Mesenchymal stem cell (in vitro differentiated cells and primary cell): ENCODE results near the gene ZNF57.

Experiments used
- DNase-seq: peaks from one replicate; pipeline ENCODE4 v3.0.0-alpha.2; 2013
- H2AFZ ChIP-seq: one replicate; pipeline ENCODE4 v1.6.1; 2013; ENCODE audit warnings: low read depth, mild to moderate bottlenecking, control low read depth, inconsistent platforms, low read length, moderate library complexity
- H2AK5ac ChIP-seq: 2 replicates; pipeline ENCODE4 v1.6.1; 2013; ENCODE audit warnings: low read length, moderate library complexity, mild to moderate bottlenecking, inconsistent platforms; ENCODE audit not compliant: severe bottlenecking
- H2BK120ac ChIP-seq: one replicate; pipeline ENCODE4 v1.6.1; 2013; ENCODE audit warnings: low read depth, mild to moderate bottlenecking, inconsistent platforms, low read length, moderate library complexity
- H2BK12ac ChIP-seq, 2 experiments: one replicate each; pipeline ENCODE4 v1.6.1; 2013; ENCODE audit warnings: inconsistent platforms in 2 of 2, low read length in 2 of 2, mild to moderate bottlenecking in 2 of 2, moderate library complexity in 2 of 2, control low read depth in 1 of 2
- H2BK15ac ChIP-seq: one replicate; pipeline ENCODE4 v1.6.1; 2013; ENCODE audit warnings: mild to moderate bottlenecking, low read depth, inconsistent platforms; ENCODE audit not compliant: poor library complexity, severe bottlenecking
- H2BK5ac ChIP-seq: 2 replicates; pipeline ENCODE4 v1.6.1; 2013; ENCODE audit warnings: low read depth, mild to moderate bottlenecking, low read length, control low read depth, inconsistent platforms; ENCODE audit not compliant: poor library complexity, severe bottlenecking
- H3K14ac ChIP-seq, 2 experiments: one replicate each; pipeline ENCODE4 v1.6.1; 2013; ENCODE audit warnings: inconsistent platforms in 2 of 2, low read length in 2 of 2, control low read depth in 1 of 2, mild to moderate bottlenecking in 1 of 2, moderate library complexity in 1 of 2
- H3K18ac ChIP-seq, 2 experiments: one replicate each; pipeline ENCODE4 v1.6.1; 2013; ENCODE audit warnings: inconsistent platforms in 2 of 2, low read length in 2 of 2, control low read depth in 1 of 2, low read depth in 1 of 2, mild to moderate bottlenecking in 1 of 2
- H3K23ac ChIP-seq, 2 experiments: one replicate each; pipeline ENCODE4 v1.6.1; 2013; ENCODE audit warnings: inconsistent platforms in 2 of 2, low read length in 2 of 2, mild to moderate bottlenecking in 2 of 2, moderate library complexity in 2 of 2, control low read depth in 1 of 2
- H3K27ac ChIP-seq: 2 replicates; pipeline ENCODE4 v1.5.1; 2013; ENCODE audit warnings: mild to moderate bottlenecking, moderate library complexity, low read length, control low read depth, inconsistent platforms; ENCODE audit not compliant: poor library complexity, severe bottlenecking
- H3K27me3 ChIP-seq, 2 experiments: 2 replicates each; pipeline versions ENCODE4 v1.6.1 to v1.7.0; 2013; ENCODE audit warnings: low read length in 2 of 2, mild to moderate bottlenecking in 2 of 2, moderate library complexity in 2 of 2, control low read depth in 1 of 2, inconsistent platforms in 1 of 2; ENCODE audit not compliant: control insufficient read depth in 1 of 2, insufficient read depth in 1 of 2
- H3K36me3 ChIP-seq, 2 experiments: 2 replicates each; pipeline versions ENCODE4 v1.6.1 to v1.7.0; 2013; ENCODE audit warnings: low read length in 2 of 2, control low read depth in 1 of 2, inconsistent platforms in 1 of 2, low read depth in 1 of 2, mild to moderate bottlenecking in 1 of 2; ENCODE audit not compliant: insufficient read depth in 2 of 2, control insufficient read depth in 1 of 2
- H3K4ac ChIP-seq, 2 experiments: one replicate each; pipeline ENCODE4 v1.6.1; 2013; ENCODE audit warnings: inconsistent platforms in 2 of 2, low read length in 2 of 2, mild to moderate bottlenecking in 2 of 2, moderate library complexity in 2 of 2, control low read depth in 1 of 2, low read depth in 1 of 2
- H3K4me1 ChIP-seq: 2 replicates; pipeline ENCODE4 v1.6.1; 2013; ENCODE audit warnings: low read depth, low read length, control low read depth; ENCODE audit not compliant: control insufficient read depth, insufficient read depth
- H3K4me2 ChIP-seq: 2 replicates; pipeline ENCODE4 v1.6.1; 2013; ENCODE audit warnings: low read length, mild to moderate bottlenecking, inconsistent platforms; ENCODE audit not compliant: poor library complexity, severe bottlenecking
- H3K4me3 ChIP-seq, 2 experiments: 2 replicates each; pipeline versions ENCODE4 v1.5.1 to v1.7.0; 2013; ENCODE audit warnings: low read length in 2 of 2, mild to moderate bottlenecking in 2 of 2, control low read depth in 1 of 2, low read depth in 1 of 2; ENCODE audit not compliant: insufficient read depth in 1 of 2
- H3K79me1 ChIP-seq: replicated peaks from 2 replicates; pipeline ENCODE4 v1.6.1; 2013; ENCODE audit warnings: mild to moderate bottlenecking, control low read depth, low read length, inconsistent platforms; ENCODE audit not compliant: poor library complexity, severe bottlenecking
- H3K9ac ChIP-seq: 2 replicates; pipeline ENCODE4 v1.7.0; 2013; ENCODE audit warnings: mild to moderate bottlenecking, low read length, moderate library complexity
- H3K9me3 ChIP-seq: 2 replicates; pipeline ENCODE4 v1.7.0; 2013; ENCODE audit warnings: mild to moderate bottlenecking, low read length; ENCODE audit not compliant: control insufficient read depth
- H4K8ac ChIP-seq: one replicate; pipeline ENCODE4 v1.6.1; 2013; ENCODE audit warnings: inconsistent platforms, mild to moderate bottlenecking, low read length, moderate library complexity
- H4K91ac ChIP-seq: one replicate; pipeline ENCODE4 v1.6.1; 2013; ENCODE audit warnings: mild to moderate bottlenecking, low read length, inconsistent platforms
- WGBS: methylation state at CpG from one replicate; pipeline ENCODE4 v1.1.7; 2013; ENCODE audit warnings: mixed read lengths; 5-methylcytosine and 5-hydroxymethylcytosine counted together

ZNF57 gene

DNA sequence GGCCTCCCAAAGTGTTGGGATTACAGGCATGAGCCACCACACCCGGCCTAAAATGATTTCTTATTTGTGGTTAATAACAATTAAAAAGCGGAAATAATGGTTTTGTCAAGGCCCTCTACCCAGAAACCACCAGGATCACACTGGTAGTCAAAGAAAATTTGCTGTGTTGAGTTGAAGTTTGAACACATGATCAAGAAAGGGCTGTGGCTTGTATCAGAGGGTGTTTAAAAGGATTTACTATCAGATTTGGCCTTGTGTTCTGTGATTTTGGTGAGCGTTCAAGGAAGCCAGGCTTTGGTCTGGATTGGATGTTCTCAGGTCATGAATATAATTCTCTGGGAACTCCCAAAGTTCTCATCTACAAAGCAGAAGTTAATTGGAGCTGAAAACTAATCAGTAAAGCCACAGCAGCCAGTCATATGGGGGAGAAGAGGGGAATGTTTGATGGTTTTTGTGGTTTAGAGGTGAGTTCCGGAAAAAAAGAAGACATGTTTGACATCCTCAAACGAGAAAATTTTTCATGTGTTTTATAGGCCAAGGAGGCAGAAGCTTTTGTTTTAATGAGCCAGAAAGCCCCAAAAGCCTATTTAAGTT lies 44.2 kb upstream of the ZNF57 start:
- Histone ChIP-seq H2BK5ac (no peak overlapping the region), H3K14ac (no peak overlapping the region), H3K27ac (no peak overlapping the region), H3K23ac (no peak overlapping the region), H2AFZ (no peak overlapping the region), H2AK5ac (no peak overlapping the region), H3K27me3 (no peaks in the 10 kb centered on the region), H3K4ac (no peak overlapping the region), H3K79me1 (peaks cover 2% of the 10 kb centered on the region), H2BK15ac (no peak overlapping the region), H3K4me3 (no peak overlapping the region), H3K36me3 (peaks cover 25 to 36% of the 10 kb centered on the region in 2 experiments), H2BK12ac (no peak overlapping the region), H3K4me2 (no peak overlapping the region), H3K9me3 (peaks cover 81% of the 10 kb centered on the region), H3K4me1 (no peaks in the 10 kb centered on the region), H2BK120ac (no peak overlapping the region), H4K91ac (no peak overlapping the region), H3K9ac (no peak overlapping the region), H3K18ac (no peak overlapping the region), H4K8ac (no peak overlapping the region)
- WGBS: 100% methylated on average over 2 of the region's 5 CpGs
- DNase-seq: no peak

DNA sequence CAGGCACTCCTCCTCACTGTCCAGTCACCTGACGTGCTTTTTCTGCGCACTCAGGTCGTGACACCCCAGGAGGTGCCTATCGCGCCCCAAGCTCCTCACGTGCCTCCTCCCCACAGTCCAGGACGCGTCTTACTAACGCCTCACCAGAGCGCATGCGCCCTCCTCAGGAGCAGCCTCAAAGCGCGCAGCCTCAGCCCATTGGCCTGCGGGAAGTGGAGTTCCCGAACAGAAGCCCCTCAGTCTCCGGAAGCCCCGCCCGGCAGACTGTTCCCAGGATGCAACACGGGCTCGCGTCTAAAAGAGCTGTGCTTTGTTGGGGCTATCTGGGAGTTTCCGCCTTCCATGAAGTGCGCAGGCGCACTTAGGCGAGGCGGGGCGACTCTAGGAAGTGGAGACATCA lies 41.9 kb upstream of the ZNF57 start:
- H2BK120ac ChIP-seq: no peak overlapping the region
- no peak overlapping the region for H4K91ac ChIP-seq
- H2BK5ac ChIP-seq: no peak overlapping the region
- no peak overlapping the region for H2AFZ ChIP-seq
- H3K4me2 ChIP-seq: no peak overlapping the region
- WGBS: 97% methylated on average over 27 of the region's 27 CpGs
- peaks cover 64% of the 10 kb centered on the region for H3K9me3 ChIP-seq
- DNase-seq: no peak
- no peak overlapping the region for H3K4me3 ChIP-seq
- no peak overlapping the region for H3K9ac ChIP-seq
- H3K79me1 ChIP-seq: no peaks in the 10 kb centered on the region
- no peak overlapping the region for H3K23ac ChIP-seq
- no peak overlapping the region for H3K27ac ChIP-seq
- no peak overlapping the region for H3K4ac ChIP-seq
- no peak overlapping the region for H2BK12ac ChIP-seq
- no peak overlapping the region for H4K8ac ChIP-seq
- H3K36me3 ChIP-seq: peaks cover 7 to 13% of the 10 kb centered on the region in 2 experiments
- no peaks in the 10 kb centered on the region for H3K27me3 ChIP-seq
- H3K4me1 ChIP-seq: no peaks in the 10 kb centered on the region
- no peak overlapping the region for H2BK15ac ChIP-seq
- no peak overlapping the region for H2AK5ac ChIP-seq
- H3K14ac ChIP-seq: no peak overlapping the region
- no peak overlapping the region for H3K18ac ChIP-seq

DNA sequence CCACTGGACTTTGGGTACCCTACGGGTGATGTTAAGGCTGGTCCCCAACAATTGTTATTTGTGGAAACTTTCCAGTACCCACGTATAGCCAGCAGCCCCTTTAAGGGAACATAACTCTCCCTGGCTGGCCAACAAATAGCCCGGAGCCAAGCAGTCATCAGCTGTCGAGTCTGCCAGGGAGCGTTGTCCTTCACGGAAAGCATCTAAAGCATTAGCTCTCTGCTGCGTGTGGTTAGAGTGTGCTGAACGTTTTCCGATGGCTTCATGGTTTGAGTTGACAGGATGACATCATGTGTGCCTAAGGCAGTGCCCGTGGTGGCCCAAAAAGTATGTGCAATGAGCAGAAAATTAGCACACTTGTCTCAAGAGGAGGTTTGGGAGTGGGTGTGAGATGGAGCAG lies 36.9 kb upstream of the ZNF57 start:
- Histone ChIP-seq H3K27me3 (no peaks in the 10 kb centered on the region), H2BK12ac (no peak overlapping the region), H3K4me2 (no peak overlapping the region), H2AK5ac (no peak overlapping the region), H3K9ac (no peak overlapping the region), H3K23ac (no peak overlapping the region), H3K4me1 (no peaks in the 10 kb centered on the region), H2BK120ac (no peak overlapping the region), H2AFZ (no peak overlapping the region), H2BK5ac (no peak overlapping the region), H3K27ac (no peak overlapping the region), H3K9me3 (peaks cover 26% of the 10 kb centered on the region), H3K18ac (no peak overlapping the region), H4K8ac (no peak overlapping the region), H3K36me3 (peaks cover 0 to 2% of the 10 kb centered on the region in 2 experiments), H4K91ac (no peak overlapping the region), H3K4me3 (no peak overlapping the region), H3K79me1 (no peaks in the 10 kb centered on the region), H2BK15ac (no peak overlapping the region), H3K14ac (no peak overlapping the region), H3K4ac (no peak overlapping the region)
- WGBS: 84% methylated on average over 10 of the region's 10 CpGs
- DNase-seq: no peak

DNA sequence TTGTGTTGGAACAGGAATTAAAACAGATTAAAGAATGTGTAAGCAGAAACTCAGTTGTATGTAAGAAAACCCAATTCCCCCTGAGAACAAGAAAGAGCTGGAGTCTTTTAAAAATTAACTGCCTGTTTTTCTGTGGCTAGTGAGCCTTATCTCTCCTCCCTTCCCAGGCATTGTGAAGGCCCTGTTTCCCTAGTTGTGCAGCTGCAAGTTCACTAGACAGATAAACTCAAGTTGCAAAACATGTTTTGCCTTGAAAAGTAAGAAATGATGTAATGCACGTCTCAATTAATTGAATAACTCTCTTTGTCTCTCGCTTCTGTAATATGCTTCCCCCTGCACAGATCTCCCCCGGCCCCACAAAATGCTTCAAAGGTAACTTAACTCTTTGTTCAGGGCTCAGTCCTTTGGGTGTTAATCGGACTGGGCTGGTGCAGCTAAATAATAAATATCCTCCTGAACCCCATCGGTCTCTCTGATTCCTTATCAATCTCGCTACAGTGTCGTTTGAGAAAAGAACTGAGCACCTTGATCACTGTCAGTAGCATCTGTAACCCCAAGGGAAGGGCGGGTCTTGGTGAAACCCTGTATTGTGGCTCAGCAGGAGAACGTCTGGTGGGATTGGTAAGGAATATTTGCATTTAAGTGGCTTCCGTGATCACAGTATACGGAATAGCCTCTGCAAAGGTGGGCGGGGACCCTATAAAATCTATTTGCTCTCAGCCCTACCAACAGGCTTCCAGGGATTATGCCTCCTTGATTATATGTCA lies 35.2 kb upstream of the ZNF57 start:
- WGBS: 85% methylated on average over 12 of the region's 12 CpGs
- no peaks in the 10 kb centered on the region for H3K4me1 ChIP-seq
- no peak overlapping the region for H2BK120ac ChIP-seq
- no peak overlapping the region for H3K14ac ChIP-seq
- no peak overlapping the region for H2AK5ac ChIP-seq
- no peak overlapping the region for H2AFZ ChIP-seq
- H3K18ac ChIP-seq: no peak overlapping the region
- no peak overlapping the region for H3K4me2 ChIP-seq
- no peak overlapping the region for H4K91ac ChIP-seq
- H3K23ac ChIP-seq: no peak overlapping the region
- no peaks in the 10 kb centered on the region for H3K27me3 ChIP-seq
- H3K27ac ChIP-seq: no peak overlapping the region
- H3K4me3 ChIP-seq: no peak overlapping the region
- H3K4ac ChIP-seq: no peak overlapping the region
- no peak overlapping the region for H4K8ac ChIP-seq
- H2BK15ac ChIP-seq: no peak overlapping the region
- H3K79me1 ChIP-seq: no peaks in the 10 kb centered on the region
- H2BK5ac ChIP-seq: no peak overlapping the region
- no peak overlapping the region for H2BK12ac ChIP-seq
- H3K9ac ChIP-seq: no peak overlapping the region
- H3K9me3 ChIP-seq: peaks cover 14% of the 10 kb centered on the region
- DNase-seq: no peak
- no peaks in the 10 kb centered on the region for H3K36me3 ChIP-seq
